SK-N-SH treated with all-trans-retinoic acid at 6 μM for 48 hours (cell line): ENCODE data around the gene SPAG9.

Experiments
- PPARA ChIP-seq: fragments of 250-450 bp; sonication (Bioruptor Pico); IDR thresholded peaks from 2 replicates; pipeline ENCODE4 v1.5.0; 2020; ENCODE audit warnings: mild to moderate bottlenecking, borderline replicate concordance
- RARB ChIP-seq: fragments of 250-450 bp; sonication (Bioruptor Pico); IDR thresholded peaks from 2 replicates; pipeline ENCODE4 v1.8.0; 2021; ENCODE audit warnings: mild to moderate bottlenecking, moderate library complexity
- ZFP30 ChIP-seq: fragments of 450-650 bp; formaldehyde crosslinking; IDR thresholded peaks from 2 replicates; pipeline ENCODE4 v1.5.0; 2022; ENCODE audit warnings: mild to moderate bottlenecking, moderate library complexity
- TF ChIP-seq, protein P1 (sequence below): fragments of 250-450 bp; sonication (Bioruptor Pico); IDR thresholded peaks from 2 replicates; pipeline ENCODE4 v1.8.0; 2020; ENCODE audit warnings: mild to moderate bottlenecking, moderate library complexity, borderline replicate concordance
- TF ChIP-seq, protein P2 (sequence below): fragments of 250-450 bp; sonication (Bioruptor Pico); IDR thresholded peaks from 2 replicates; pipeline ENCODE4 v1.5.1; 2020; ENCODE audit warnings: low read depth, mild to moderate bottlenecking, moderate library complexity

DNA sequence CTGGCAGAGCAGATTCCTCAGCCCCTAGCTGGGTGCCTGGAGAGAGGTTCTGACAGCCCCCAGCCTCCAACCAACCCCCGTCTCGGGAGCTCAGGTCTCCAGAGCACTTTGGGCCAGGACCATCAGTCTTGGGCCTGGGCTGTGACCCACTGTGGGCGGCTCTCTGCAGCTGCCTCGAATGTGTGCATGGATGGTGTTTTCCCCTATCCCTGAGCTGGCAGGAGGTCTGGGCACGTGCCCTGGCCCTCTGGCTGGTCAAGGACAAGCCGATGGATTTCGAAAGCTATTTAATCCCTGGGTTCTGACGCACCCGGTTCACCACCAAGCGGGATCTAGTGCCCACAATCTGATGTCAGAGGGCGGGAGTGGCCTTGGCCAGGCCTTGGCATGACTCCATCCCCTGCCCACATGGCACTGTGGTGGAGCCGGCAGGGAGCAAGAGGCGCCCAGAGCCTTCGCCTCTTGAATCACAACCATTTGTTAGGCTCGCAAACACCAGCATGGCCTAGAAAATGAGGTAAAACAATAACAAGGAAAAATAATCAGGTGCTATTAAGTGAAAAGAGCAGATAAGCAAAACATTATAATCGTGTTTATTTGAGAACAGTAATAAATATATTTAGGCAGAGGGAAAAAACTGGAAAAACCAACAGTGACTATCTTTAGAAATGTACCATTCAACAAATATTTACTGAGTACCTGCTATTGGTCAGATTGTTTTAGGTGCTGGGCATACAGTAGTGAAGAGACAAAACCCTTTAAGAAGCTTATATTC lies 185.3 kb downstream of the SPAG9 start:
- TF ChIP-seq PPARA (CRISPR knock-in tag) (no peak), ZFP30 (CRISPR knock-in tag) (no peak), RARB (CRISPR knock-in tag) (no peak)
- TF ChIP-seq, protein P1, sequence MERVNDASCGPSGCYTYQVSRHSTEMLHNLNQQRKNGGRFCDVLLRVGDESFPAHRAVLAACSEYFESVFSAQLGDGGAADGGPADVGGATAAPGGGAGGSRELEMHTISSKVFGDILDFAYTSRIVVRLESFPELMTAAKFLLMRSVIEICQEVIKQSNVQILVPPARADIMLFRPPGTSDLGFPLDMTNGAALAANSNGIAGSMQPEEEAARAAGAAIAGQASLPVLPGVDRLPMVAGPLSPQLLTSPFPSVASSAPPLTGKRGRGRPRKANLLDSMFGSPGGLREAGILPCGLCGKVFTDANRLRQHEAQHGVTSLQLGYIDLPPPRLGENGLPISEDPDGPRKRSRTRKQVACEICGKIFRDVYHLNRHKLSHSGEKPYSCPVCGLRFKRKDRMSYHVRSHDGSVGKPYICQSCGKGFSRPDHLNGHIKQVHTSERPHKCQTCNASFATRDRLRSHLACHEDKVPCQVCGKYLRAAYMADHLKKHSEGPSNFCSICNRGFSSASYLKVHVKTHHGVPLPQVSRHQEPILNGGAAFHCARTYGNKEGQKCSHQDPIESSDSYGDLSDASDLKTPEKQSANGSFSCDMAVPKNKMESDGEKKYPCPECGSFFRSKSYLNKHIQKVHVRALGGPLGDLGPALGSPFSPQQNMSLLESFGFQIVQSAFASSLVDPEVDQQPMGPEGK (CRISPR knock-in tag): no peak
- TF ChIP-seq, protein P2, sequence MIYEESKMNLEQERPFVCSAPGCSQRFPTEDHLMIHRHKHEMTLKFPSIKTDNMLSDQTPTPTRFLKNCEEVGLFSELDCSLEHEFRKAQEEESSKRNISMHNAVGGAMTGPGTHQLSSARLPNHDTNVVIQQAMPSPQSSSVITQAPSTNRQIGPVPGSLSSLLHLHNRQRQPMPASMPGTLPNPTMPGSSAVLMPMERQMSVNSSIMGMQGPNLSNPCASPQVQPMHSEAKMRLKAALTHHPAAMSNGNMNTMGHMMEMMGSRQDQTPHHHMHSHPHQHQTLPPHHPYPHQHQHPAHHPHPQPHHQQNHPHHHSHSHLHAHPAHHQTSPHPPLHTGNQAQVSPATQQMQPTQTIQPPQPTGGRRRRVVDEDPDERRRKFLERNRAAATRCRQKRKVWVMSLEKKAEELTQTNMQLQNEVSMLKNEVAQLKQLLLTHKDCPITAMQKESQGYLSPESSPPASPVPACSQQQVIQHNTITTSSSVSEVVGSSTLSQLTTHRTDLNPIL (CRISPR knock-in tag): no peak
